HEK293 (cell line): Measurements from ENCODE around the gene KIAA0513.

ENCODE experiments used
- CTCF ChIA-PET: fragments of 350-600 bp; formaldehyde crosslinking; extraction: SDS; loops from one replicate; lab custom pipeline; 2021; ENCODE audit warnings: antibody characterized with exemption; lab: Yijun Ruan, JAX
- POLR2A ChIA-PET: fragments of 300-600 bp; formaldehyde crosslinking; extraction: SDS; loops from one replicate; lab custom pipeline; 2020; ENCODE audit warnings: antibody characterized with exemption, inconsistent platforms; lab: Yijun Ruan, JAX
- H3K27ac ChIP-seq: fragments of 200-500 bp; sonication (Bioruptor generic); 2 replicates; pipeline ENCODE4 v1.5.1; 2014; ENCODE audit warnings: low read depth, low read length, control low read depth, inconsistent platforms; ENCODE audit errors: extremely low read depth
- H3K36me3 ChIP-seq, 2 experiments: fragments of 200-500 bp in 1 of 2; sonication (Bioruptor generic) in 1 of 2; 1 replicate in 1 of 2; 2 replicates in 1 of 2; pipeline ENCODE4 v1.5.1; 2014 to 2017; ENCODE audit warnings: inconsistent platforms in 2 of 2, low read length in 2 of 2; ENCODE audit not compliant: control insufficient read depth in 2 of 2, insufficient read depth in 1 of 2
- H3K4me1 ChIP-seq: fragments of 200-500 bp; sonication (Bioruptor generic); 2 replicates; pipeline ENCODE4 v1.5.1; 2014; ENCODE audit warnings: mild to moderate bottlenecking, low read length, inconsistent platforms; ENCODE audit not compliant: control insufficient read depth, insufficient read depth
- H3K4me3 ChIP-seq: 2 replicates; pipeline ENCODE4 v1.5.1; 2011; ENCODE audit warnings: low read depth, mild to moderate bottlenecking, control low read depth, low read length, moderate library complexity
- H3K9me3 ChIP-seq: fragments of 200-500 bp; sonication (Bioruptor generic); 2 replicates; pipeline ENCODE4 v1.5.1; 2014; ENCODE audit warnings: low read depth, low read length, inconsistent platforms; ENCODE audit not compliant: control insufficient read depth, insufficient read depth
- GLI4 ChIP-seq: fragments of 450-650 bp; formaldehyde crosslinking; IDR thresholded peaks from 2 replicates; pipeline ENCODE4 v1.5.1; 2016; ENCODE audit warnings: missing biosample characterization, missing genetic modification characterization
- MEIS1 ChIP-seq: sonication (generic); formaldehyde crosslinking; IDR thresholded peaks from 2 replicates; pipeline ENCODE4 v1.8.1; 2022; ENCODE audit warnings: missing genetic modification reagents, mild to moderate bottlenecking, borderline replicate concordance
- ZBTB21 ChIP-seq: fragments of 450-650 bp; formaldehyde crosslinking; IDR thresholded peaks from 2 replicates; pipeline ENCODE4 v1.5.1; 2017; ENCODE audit warnings: missing biosample characterization, missing genetic modification characterization
- ZBTB44 ChIP-seq: fragments of 450-650 bp; IDR thresholded peaks from 2 replicates; pipeline ENCODE4 v1.5.1; 2018; ENCODE audit warnings: missing biosample characterization, mild to moderate bottlenecking, missing genetic modification characterization
- ZNF132 ChIP-seq: fragments of 450-650 bp; formaldehyde crosslinking; IDR thresholded peaks from 2 replicates; pipeline ENCODE4 v1.5.1; 2017; ENCODE audit warnings: missing biosample characterization, missing genetic modification characterization, borderline replicate concordance
- ZNF223 ChIP-seq: fragments of 450-650 bp; formaldehyde crosslinking; IDR thresholded peaks from 2 replicates; pipeline ENCODE4 v1.5.1; 2016; ENCODE audit warnings: missing biosample characterization, missing genetic modification characterization
- ZNF26 ChIP-seq: fragments of 450-650 bp; formaldehyde crosslinking; IDR thresholded peaks from 2 replicates; pipeline ENCODE4 v1.5.1; 2016; ENCODE audit warnings: missing biosample characterization, missing genetic modification characterization
- ZNF341 ChIP-seq: fragments of 450-650 bp; formaldehyde crosslinking; IDR thresholded peaks from 2 replicates; pipeline ENCODE4; 2016; ENCODE audit warnings: low read depth, missing biosample characterization, missing genetic modification characterization
- ZNF37A ChIP-seq: fragments of 450-650 bp; IDR thresholded peaks from 2 replicates; pipeline ENCODE4 v1.5.1; 2018; ENCODE audit warnings: missing biosample characterization, missing genetic modification characterization
- ZNF473 ChIP-seq: fragments of 450-650 bp; formaldehyde crosslinking; IDR thresholded peaks from 2 replicates; pipeline ENCODE4 v1.5.1; 2017; ENCODE audit warnings: missing biosample characterization, missing genetic modification characterization
- ZNF510 ChIP-seq: fragments of 450-650 bp; formaldehyde crosslinking; IDR thresholded peaks from 2 replicates; pipeline ENCODE4 v1.5.1; 2018; ENCODE audit warnings: mild to moderate bottlenecking, missing genetic modification characterization, missing biosample characterization; ENCODE audit not compliant: insufficient replicate concordance
- ZNF549 ChIP-seq: fragments of 450-650 bp; IDR thresholded peaks from 2 replicates; pipeline ENCODE4 v1.5.1; 2018; ENCODE audit warnings: missing biosample characterization, missing genetic modification characterization, mild to moderate bottlenecking, inconsistent platforms, moderate library complexity
- ZNF585B ChIP-seq: fragments of 450-650 bp; formaldehyde crosslinking; IDR thresholded peaks from 2 replicates; pipeline ENCODE4 v1.5.1; 2016; ENCODE audit warnings: missing biosample characterization, missing genetic modification characterization
- ZNF664 ChIP-seq: fragments of 450-650 bp; formaldehyde crosslinking; IDR thresholded peaks from 2 replicates; pipeline ENCODE4 v1.5.1; 2016; ENCODE audit warnings: missing biosample characterization, missing genetic modification characterization
- ZNF76 ChIP-seq: fragments of 450-650 bp; formaldehyde crosslinking; IDR thresholded peaks from 2 replicates; pipeline ENCODE4; 2016; ENCODE audit warnings: low read depth, missing biosample characterization, missing genetic modification characterization, borderline replicate concordance
- ZNF777 ChIP-seq: fragments of 450-650 bp; formaldehyde crosslinking; IDR thresholded peaks from 2 replicates; pipeline ENCODE4 v1.5.1; 2017; ENCODE audit warnings: missing biosample characterization, missing genetic modification characterization, borderline replicate concordance
- TF ChIP-seq, protein P1 (sequence below): fragments of 450-650 bp; formaldehyde crosslinking; conservative IDR thresholded peaks from 2 replicates; pipeline ENCODE4 v1.5.1; 2016; ENCODE audit warnings: low read depth, missing biosample characterization, missing genetic modification characterization
- TF ChIP-seq, protein P2 (sequence below): fragments of 450-650 bp; formaldehyde crosslinking; IDR thresholded peaks from 2 replicates; pipeline ENCODE4 v1.5.1; 2016; ENCODE audit warnings: missing biosample characterization, missing genetic modification characterization

The KIAA0513 gene

DNA sequence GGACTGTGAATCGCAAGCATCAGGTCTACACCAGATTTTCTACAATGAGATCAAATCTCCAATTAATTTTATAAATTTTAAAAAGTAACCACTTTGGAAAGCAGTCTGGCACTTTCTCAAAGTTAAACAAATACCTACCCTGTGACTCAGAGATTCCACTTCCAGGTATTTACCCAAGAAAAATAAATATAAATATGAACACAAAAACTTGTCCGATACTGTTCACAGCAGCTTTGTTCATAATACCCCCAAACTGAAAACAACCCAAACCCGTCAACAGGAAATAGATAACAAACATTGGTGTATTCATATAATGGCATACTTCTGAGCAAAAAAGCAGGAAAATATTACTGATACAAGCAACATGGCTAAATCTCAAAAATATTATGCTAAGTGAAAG is 28.4 kb upstream of the KIAA0513 start:
- Histone ChIP-seq H3K9me3 (no peaks in the 10 kb centered on the region), H3K4me1 (peaks cover 5% of the 10 kb centered on the region; the same call in 1 of the 2 replicates), H3K27ac (no peak overlapping the region), H3K4me3 (no peak overlapping the region), H3K36me3 (peaks cover 6 to 17% of the 10 kb centered on the region in 2 experiments; a peak in 2 of 3 replicates)
- ChIA-PET CTCF (interaction anchor here (0.7 to 1.3 kb wide), 2 partner anchors 16 to 1017 kb away, joined by 3 to 4 read pairs; no protein-coding TSS in a partner anchor), POLR2A (no interaction called here)
- TF ChIP-seq ZNF37A (tag by site-specific recombination), result no peak
- TF ChIP-seq, protein P1, sequence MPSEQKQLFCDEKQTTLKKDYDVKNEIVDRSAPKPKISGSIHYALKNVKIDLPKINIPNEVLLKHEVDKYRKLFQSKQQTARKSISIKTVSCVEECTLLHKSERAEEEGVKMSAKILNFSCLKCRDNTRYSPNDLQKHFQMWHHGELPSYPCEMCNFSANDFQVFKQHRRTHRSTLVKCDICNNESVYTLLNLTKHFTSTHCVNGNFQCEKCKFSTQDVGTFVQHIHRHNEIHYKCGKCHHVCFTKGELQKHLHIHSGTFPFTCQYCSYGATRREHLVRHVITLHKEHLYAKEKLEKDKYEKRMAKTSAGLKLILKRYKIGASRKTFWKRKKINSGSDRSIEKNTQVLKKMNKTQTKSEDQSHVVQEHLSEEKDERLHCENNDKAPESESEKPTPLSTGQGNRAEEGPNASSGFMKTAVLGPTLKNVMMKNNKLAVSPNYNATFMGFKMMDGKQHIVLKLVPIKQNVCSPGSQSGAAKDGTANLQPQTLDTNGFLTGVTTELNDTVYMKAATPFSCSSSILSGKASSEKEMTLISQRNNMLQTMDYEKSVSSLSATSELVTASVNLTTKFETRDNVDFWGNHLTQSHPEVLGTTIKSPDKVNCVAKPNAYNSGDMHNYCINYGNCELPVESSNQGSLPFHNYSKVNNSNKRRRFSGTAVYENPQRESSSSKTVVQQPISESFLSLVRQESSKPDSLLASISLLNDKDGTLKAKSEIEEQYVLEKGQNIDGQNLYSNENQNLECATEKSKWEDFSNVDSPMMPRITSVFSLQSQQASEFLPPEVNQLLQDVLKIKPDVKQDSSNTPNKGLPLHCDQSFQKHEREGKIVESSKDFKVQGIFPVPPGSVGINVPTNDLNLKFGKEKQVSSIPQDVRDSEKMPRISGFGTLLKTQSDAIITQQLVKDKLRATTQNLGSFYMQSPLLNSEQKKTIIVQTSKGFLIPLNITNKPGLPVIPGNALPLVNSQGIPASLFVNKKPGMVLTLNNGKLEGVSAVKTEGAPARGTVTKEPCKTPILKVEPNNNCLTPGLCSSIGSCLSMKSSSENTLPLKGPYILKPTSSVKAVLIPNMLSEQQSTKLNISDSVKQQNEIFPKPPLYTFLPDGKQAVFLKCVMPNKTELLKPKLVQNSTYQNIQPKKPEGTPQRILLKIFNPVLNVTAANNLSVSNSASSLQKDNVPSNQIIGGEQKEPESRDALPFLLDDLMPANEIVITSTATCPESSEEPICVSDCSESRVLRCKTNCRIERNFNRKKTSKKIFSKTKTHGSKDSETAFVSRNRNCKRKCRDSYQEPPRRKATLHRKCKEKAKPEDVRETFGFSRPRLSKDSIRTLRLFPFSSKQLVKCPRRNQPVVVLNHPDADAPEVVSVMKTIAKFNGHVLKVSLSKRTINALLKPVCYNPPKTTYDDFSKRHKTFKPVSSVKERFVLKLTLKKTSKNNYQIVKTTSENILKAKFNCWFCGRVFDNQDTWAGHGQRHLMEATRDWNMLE, result no peak

GRCh38 chr16:84999857-85000480 is 27.6 kb upstream of the KIAA0513 start:
- Histone ChIP-seq H3K4me1 (peaks cover 8% of the 10 kb centered on the region; the same call in 1 of the 2 replicates), H3K36me3 (peaks cover 6 to 9% of the 10 kb centered on the region in 2 experiments; a peak in 2 of 3 replicates), H3K27ac (no peak overlapping the region), H3K4me3 (no peak overlapping the region), H3K9me3 (no peaks in the 10 kb centered on the region)
- ChIA-PET CTCF (interaction anchor here (1.3 to 2.5 kb wide), 2 partner anchors 17 to 29 kb away, joined by 4 to 10 read pairs; no protein-coding TSS in a partner anchor), POLR2A (no interaction called here)
- TF ChIP-seq ZNF132 (tag by site-specific recombination), result no peak
- no peak for TF ChIP-seq ZNF585B (tag by site-specific recombination)
- TF ChIP-seq MEIS1, result no peak
- TF ChIP-seq ZNF76 (tag by site-specific recombination), result no peak
- TF ChIP-seq ZNF664 (tag by site-specific recombination), result no peak
- no peak for TF ChIP-seq ZBTB21 (tag by site-specific recombination)
- TF ChIP-seq ZNF223, result no peak
- no peak for TF ChIP-seq ZBTB44
- no peak for TF ChIP-seq ZNF549
- TF ChIP-seq ZNF510 (tag by site-specific recombination), result no peak
- TF ChIP-seq ZNF473 (tag by site-specific recombination), result no peak
- TF ChIP-seq ZNF26 (tag by site-specific recombination), result no peak
- no peak for TF ChIP-seq GLI4
- no peak for TF ChIP-seq ZNF777
- TF ChIP-seq ZNF341, result no peak
- TF ChIP-seq, protein P2, sequence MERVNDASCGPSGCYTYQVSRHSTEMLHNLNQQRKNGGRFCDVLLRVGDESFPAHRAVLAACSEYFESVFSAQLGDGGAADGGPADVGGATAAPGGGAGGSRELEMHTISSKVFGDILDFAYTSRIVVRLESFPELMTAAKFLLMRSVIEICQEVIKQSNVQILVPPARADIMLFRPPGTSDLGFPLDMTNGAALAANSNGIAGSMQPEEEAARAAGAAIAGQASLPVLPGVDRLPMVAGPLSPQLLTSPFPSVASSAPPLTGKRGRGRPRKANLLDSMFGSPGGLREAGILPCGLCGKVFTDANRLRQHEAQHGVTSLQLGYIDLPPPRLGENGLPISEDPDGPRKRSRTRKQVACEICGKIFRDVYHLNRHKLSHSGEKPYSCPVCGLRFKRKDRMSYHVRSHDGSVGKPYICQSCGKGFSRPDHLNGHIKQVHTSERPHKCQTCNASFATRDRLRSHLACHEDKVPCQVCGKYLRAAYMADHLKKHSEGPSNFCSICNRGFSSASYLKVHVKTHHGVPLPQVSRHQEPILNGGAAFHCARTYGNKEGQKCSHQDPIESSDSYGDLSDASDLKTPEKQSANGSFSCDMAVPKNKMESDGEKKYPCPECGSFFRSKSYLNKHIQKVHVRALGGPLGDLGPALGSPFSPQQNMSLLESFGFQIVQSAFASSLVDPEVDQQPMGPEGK (tag by site-specific recombination), result no peak
